Mesendoderm (in vitro differentiated cells): ENCODE results near the gene MBNL2.

Experiments
- DNase-seq: peaks from one replicate; pipeline ENCODE4 v3.0.0; 2013
- H2AK5ac ChIP-seq: 2 replicates; pipeline ENCODE4 v1.6.1; 2013; ENCODE audit warnings: low read length, inconsistent platforms
- H2BK120ac ChIP-seq: 2 replicates; pipeline ENCODE4 v1.6.1; 2013; ENCODE audit warnings: low read depth, mild to moderate bottlenecking, low read length, moderate library complexity, mixed read lengths
- H2BK15ac ChIP-seq: replicated peaks from 2 replicates; pipeline ENCODE4 v1.6.1; 2013; ENCODE audit warnings: low read depth, mild to moderate bottlenecking, moderate library complexity
- H2BK5ac ChIP-seq: 2 replicates; pipeline ENCODE4 v1.6.1; 2013; ENCODE audit warnings: low read length, inconsistent platforms
- H3K18ac ChIP-seq: 2 replicates; pipeline ENCODE4 v1.6.1; 2013; ENCODE audit warnings: mild to moderate bottlenecking, low read length, mixed read lengths
- H3K23ac ChIP-seq: one replicate; pipeline ENCODE4 v1.6.1; 2013; ENCODE audit warnings: low read length
- H3K27ac ChIP-seq: 2 replicates; pipeline ENCODE4 v1.5.1; 2013; ENCODE audit warnings: low read depth, mild to moderate bottlenecking, inconsistent platforms, low read length, moderate library complexity
- H3K27me3 ChIP-seq: 2 replicates; pipeline ENCODE4 v1.6.1; 2013; ENCODE audit warnings: low read length, control low read depth, mild to moderate bottlenecking, inconsistent platforms; ENCODE audit not compliant: insufficient read depth, poor library complexity
- H3K36me3 ChIP-seq: 2 replicates; pipeline ENCODE4 v1.6.1; 2013; ENCODE audit warnings: low read length, inconsistent platforms; ENCODE audit not compliant: control insufficient read depth, insufficient read depth
- H3K4ac ChIP-seq: one replicate; pipeline ENCODE4 v1.6.1; 2013; ENCODE audit warnings: low read depth, mild to moderate bottlenecking, low read length, moderate library complexity
- H3K4me1 ChIP-seq: 2 replicates; pipeline ENCODE4 v1.6.1; 2013; ENCODE audit warnings: low read depth, low read length, inconsistent platforms; ENCODE audit not compliant: control insufficient read depth
- H3K4me2 ChIP-seq: 2 replicates; pipeline ENCODE4 v1.6.1; 2013; ENCODE audit warnings: low read length
- H3K4me3 ChIP-seq: 2 replicates; pipeline ENCODE4 v1.5.1; 2013; ENCODE audit warnings: mild to moderate bottlenecking, low read length
- H3K56ac ChIP-seq: one replicate; pipeline ENCODE4 v1.6.1; 2013; ENCODE audit warnings: low read length
- H3K79me1 ChIP-seq: 2 replicates; pipeline ENCODE4 v1.6.1; 2013; ENCODE audit warnings: low read length, inconsistent platforms
- H3K79me2 ChIP-seq: 2 replicates; pipeline ENCODE4 v1.6.1; 2013; ENCODE audit warnings: mild to moderate bottlenecking, low read length; ENCODE audit not compliant: control insufficient read depth, insufficient read depth
- H3K9ac ChIP-seq: 2 replicates; pipeline ENCODE4 v1.6.1; 2013; ENCODE audit warnings: low read length, inconsistent platforms
- H4K5ac ChIP-seq: one replicate; pipeline ENCODE4 v1.6.1; 2013; ENCODE audit warnings: low read length
- H4K8ac ChIP-seq: one replicate; pipeline ENCODE4 v1.6.1; 2013; ENCODE audit warnings: low read depth, mild to moderate bottlenecking, control low read depth, low read length, moderate library complexity
- WGBS: extraction: QIAGEN DNeasy Blood & Tissue Kit; methylation state at CpG from one replicate; pipeline ENCODE4 v1.1.7; 2013; ENCODE audit warnings: low lambda C conversion rate, missing lambda C conversion rate; ENCODE audit not compliant: insufficient coverage; ENCODE audit errors: extremely low coverage; 5-methylcytosine and 5-hydroxymethylcytosine counted together

Gene MBNL2

GRCh38 chr13:97239943-97240787, 18.0 kb downstream of the MBNL2 start:
- H3K56ac ChIP-seq: no peak overlapping the region
- no peak overlapping the region for H4K5ac ChIP-seq
- WGBS: no CpG with 5 or more reads among the region's 3 CpGs
- H2BK5ac ChIP-seq: no peak overlapping the region
- H3K18ac ChIP-seq: no peak overlapping the region
- no peaks in the 10 kb centered on the region for H3K27me3 ChIP-seq
- no peaks in the 10 kb centered on the region for H3K4me1 ChIP-seq
- no peak overlapping the region for H2AK5ac ChIP-seq
- no peak overlapping the region for H3K9ac ChIP-seq
- H4K8ac ChIP-seq: no peak overlapping the region
- no peaks in the 10 kb centered on the region for H3K79me2 ChIP-seq
- H3K4ac ChIP-seq: no peak overlapping the region
- H3K36me3 ChIP-seq: no peaks in the 10 kb centered on the region
- no peak for DNase-seq
- H2BK120ac ChIP-seq: no peak overlapping the region
- H3K79me1 ChIP-seq: no peaks in the 10 kb centered on the region
- no peak overlapping the region for H3K23ac ChIP-seq
- H3K27ac ChIP-seq: no peak overlapping the region
- no peak overlapping the region for H3K4me3 ChIP-seq
- no peak overlapping the region for H2BK15ac ChIP-seq
- no peak overlapping the region for H3K4me2 ChIP-seq

- no peak overlapping the region for H2BK120ac ChIP-seq
- no CpG with 5 or more reads among the region's 8 CpGs for WGBS
- no peak for DNase-seq
- H3K4ac ChIP-seq: no peak overlapping the region
- no peak overlapping the region for H3K4me2 ChIP-seq
- no peak overlapping the region for H2BK5ac ChIP-seq
- no peak overlapping the region for H2AK5ac ChIP-seq
- no peak overlapping the region for H3K56ac ChIP-seq
- no peak overlapping the region for H3K27ac ChIP-seq
- no peaks in the 10 kb centered on the region for H3K27me3 ChIP-seq
- H3K23ac ChIP-seq: no peak overlapping the region
- H3K4me1 ChIP-seq: no peaks in the 10 kb centered on the region
- no peaks in the 10 kb centered on the region for H3K79me2 ChIP-seq
- no peak overlapping the region for H3K4me3 ChIP-seq
- H4K8ac ChIP-seq: no peak overlapping the region
- H3K79me1 ChIP-seq: no peaks in the 10 kb centered on the region
- H2BK15ac ChIP-seq: no peak overlapping the region
- H4K5ac ChIP-seq: no peak overlapping the region
- H3K36me3 ChIP-seq: no peaks in the 10 kb centered on the region
- no peak overlapping the region for H3K18ac ChIP-seq
- H3K9ac ChIP-seq: no peak overlapping the region
Measured at GRCh38 chr13:97240788-97241734, 18.9 kb downstream of the MBNL2 start.

- DNase-seq: no peak
- H2BK5ac ChIP-seq: no peak overlapping the region
- WGBS: no CpG with 5 or more reads among the region's 5 CpGs
Measured at GRCh38 chr13:97241761-97242160, 19.6 kb downstream of the MBNL2 start.

GRCh38 chr13:97242755-97243497, 20.8 kb downstream of the MBNL2 start:
- Histone ChIP-seq H3K9ac (no peak overlapping the region), H3K27ac (no peak overlapping the region), H3K4ac (no peak overlapping the region), H3K23ac (no peak overlapping the region), H3K18ac (no peak overlapping the region), H3K4me3 (no peak overlapping the region), H2BK120ac (no peak overlapping the region), H3K79me1 (no peaks in the 10 kb centered on the region), H3K36me3 (no peaks in the 10 kb centered on the region), H3K27me3 (no peaks in the 10 kb centered on the region), H4K8ac (no peak overlapping the region), H3K56ac (no peak overlapping the region), H2BK5ac (no peak overlapping the region), H4K5ac (no peak overlapping the region), H3K4me1 (no peaks in the 10 kb centered on the region), H2BK15ac (no peak overlapping the region), H2AK5ac (no peak overlapping the region), H3K4me2 (no peak overlapping the region), H3K79me2 (no peaks in the 10 kb centered on the region)
- no CpG with 5 or more reads among the region's 13 CpGs for WGBS
- no peak for DNase-seq

More at GRCh38 chr13:97241761-97242160, 19.6 kb downstream of the MBNL2 start:
- Histone ChIP-seq H3K23ac (no peak overlapping the region), H4K8ac (no peak overlapping the region), H2BK120ac (no peak overlapping the region), H4K5ac (no peak overlapping the region), H3K4me1 (no peaks in the 10 kb centered on the region), H2BK15ac (no peak overlapping the region), H3K36me3 (no peaks in the 10 kb centered on the region), H3K9ac (no peak overlapping the region), H3K4ac (no peak overlapping the region), H3K4me2 (no peak overlapping the region), H3K27ac (no peak overlapping the region), H3K27me3 (no peaks in the 10 kb centered on the region), H3K56ac (no peak overlapping the region), H3K79me2 (no peaks in the 10 kb centered on the region), H3K18ac (no peak overlapping the region), H2AK5ac (no peak overlapping the region), H3K4me3 (no peak overlapping the region), H3K79me1 (no peaks in the 10 kb centered on the region)

GRCh38 chr13:97243915-97244781, 22.0 kb downstream of the MBNL2 start:
- no peak for DNase-seq
- Histone ChIP-seq H3K4me3 (no peak overlapping the region), H2BK120ac (no peak overlapping the region), H3K4ac (no peak overlapping the region), H3K27me3 (no peaks in the 10 kb centered on the region), H4K8ac (no peak overlapping the region), H2AK5ac (no peak overlapping the region), H3K23ac (no peak overlapping the region), H3K18ac (no peak overlapping the region), H3K56ac (no peak overlapping the region), H2BK5ac (no peak overlapping the region), H3K79me2 (no peaks in the 10 kb centered on the region), H4K5ac (no peak overlapping the region), H3K27ac (no peak overlapping the region), H3K4me2 (no peak overlapping the region), H3K4me1 (no peaks in the 10 kb centered on the region), H3K9ac (no peak overlapping the region), H3K36me3 (no peaks in the 10 kb centered on the region), H3K79me1 (no peaks in the 10 kb centered on the region), H2BK15ac (no peak overlapping the region)
- 100% methylated on average over 1 of the region's 8 CpGs for WGBS
